Measurements from ENCODE around the gene JAM3.

JAM3 gene

DNA sequence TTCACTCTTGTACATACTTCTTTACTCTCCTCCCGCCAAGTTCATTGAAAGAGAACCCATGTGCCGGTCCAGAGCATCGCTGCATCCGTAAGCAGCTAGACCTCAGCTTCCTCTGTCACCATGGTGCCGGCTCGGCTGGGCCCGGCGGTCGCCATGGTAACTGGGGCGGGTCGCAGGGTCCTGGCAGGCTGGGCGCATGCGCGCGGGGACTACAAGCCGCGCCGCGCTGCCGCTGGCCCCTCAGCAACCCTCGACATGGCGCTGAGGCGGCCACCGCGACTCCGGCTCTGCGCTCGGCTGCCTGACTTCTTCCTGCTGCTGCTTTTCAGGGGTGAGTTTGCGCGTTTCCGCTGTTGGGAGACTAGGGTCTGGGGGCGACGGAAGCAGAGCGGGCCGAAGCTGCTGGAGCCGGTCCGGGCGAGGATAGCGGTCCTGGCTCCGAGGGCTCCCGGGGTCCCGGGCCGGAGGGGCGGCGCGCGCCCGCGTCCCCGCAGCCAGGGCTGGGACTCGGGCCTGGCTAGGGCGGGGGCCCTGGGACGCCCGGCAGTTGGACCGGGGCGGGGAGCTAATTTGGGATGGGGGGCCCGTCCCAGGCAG lies at the start of gene JAM3:
TSS of gene JAM3 (plus strand) at position 244 of the 597 bp plus-strand sequence. CDS start at position 256, 12 bp downstream.
- DNase-seq: peak; percentile 97

- no peak for DNase-seq
These were observed 49.4 kb upstream of the JAM3 start for GRCh38 chr11:134019500-134019899.

- no peak for DNase-seq
These were observed 48.3 kb upstream of the JAM3 start for GRCh38 chr11:134020598-134020997.

GRCh38 chr11:134021326-134021725 lies 47.5 kb upstream of the JAM3 start:
- DNase-seq: no peak

GRCh38 chr11:134022748-134023147 lies 46.1 kb upstream of the JAM3 start:
- DNase-seq: peak; percentile 4

- DNase-seq: no peak
These were observed 44.3 kb upstream of the JAM3 start for GRCh38 chr11:134024420-134025081.

- DNase-seq: no peak
These were observed 43.8 kb upstream of the JAM3 start for GRCh38 chr11:134025082-134025429.

- DNase-seq: peak; percentile 58
These were observed 42.1 kb upstream of the JAM3 start for GRCh38 chr11:134026655-134027343.

GRCh38 chr11:134027671-134028070 lies 41.2 kb upstream of the JAM3 start:
- DNase-seq: no peak

DNA sequence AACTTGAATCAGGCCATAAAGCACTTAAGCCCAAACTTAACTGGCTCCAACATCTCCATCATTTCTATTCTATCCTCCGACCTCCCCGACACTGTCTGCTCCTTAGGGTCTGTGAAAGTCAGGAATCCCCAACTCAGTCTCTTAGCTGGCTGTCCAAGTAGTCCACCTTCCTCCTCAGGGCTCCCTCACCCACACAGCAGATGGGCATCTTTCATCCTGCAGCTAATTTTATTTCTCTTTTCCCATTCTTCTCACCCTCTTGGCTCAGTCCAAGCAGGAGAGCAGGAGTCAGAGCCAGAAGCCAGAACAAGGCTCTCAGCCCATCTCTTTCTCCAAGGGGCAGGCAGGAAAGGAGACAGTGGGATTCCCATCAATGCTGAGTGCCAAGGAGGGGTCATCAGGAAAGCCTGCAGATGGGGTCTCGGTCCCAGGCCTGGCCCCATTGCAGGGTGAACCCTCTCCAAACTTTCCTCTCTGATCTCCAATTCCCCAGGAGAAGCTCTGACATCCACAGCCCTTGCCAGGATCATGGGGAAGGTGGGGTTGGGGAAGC lies 40.4 kb upstream of the JAM3 start:
- no peak for DNase-seq

DNA sequence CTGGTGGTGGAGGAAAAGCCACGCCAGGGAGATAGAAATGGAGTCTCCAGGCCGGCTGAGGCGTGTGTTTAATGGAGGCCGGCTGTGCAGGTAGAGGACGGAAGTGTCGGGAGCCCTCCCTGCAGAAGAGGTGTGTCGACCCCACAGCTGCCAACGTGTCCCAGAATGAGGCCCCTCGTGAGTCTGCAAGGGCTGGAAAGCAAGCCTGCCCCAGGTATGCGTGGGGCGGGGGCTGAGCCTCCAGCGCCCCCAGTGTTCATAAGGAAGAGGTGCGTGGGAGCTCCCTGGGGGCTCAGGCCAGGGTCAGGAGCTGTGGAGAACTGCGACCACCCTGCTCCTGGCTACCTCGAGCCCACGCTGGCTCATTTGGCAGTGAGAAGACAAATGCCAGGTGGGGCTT lies 38.0 kb upstream of the JAM3 start:
- no peak for DNase-seq

DNA sequence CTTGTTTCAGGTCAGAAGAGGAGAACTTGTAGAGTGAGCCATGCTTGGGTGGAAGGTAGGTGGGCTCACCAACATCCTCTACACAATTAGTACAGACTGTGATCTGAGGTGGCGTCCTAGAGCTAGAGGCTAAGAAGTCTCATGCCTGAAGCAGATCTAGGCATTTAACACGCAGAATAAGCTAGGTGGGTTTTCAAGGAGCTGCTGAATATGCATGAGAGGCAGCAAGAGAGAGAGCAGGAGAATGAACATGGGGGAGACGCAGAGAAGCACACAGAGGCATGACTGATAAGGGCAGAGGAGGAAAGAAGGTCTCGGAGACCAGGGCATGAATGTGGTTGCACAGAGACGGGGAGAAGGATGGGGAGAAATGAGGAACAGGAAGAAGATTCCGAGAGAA lies 36.8 kb upstream of the JAM3 start:
- DNase-seq: no peak

DNA sequence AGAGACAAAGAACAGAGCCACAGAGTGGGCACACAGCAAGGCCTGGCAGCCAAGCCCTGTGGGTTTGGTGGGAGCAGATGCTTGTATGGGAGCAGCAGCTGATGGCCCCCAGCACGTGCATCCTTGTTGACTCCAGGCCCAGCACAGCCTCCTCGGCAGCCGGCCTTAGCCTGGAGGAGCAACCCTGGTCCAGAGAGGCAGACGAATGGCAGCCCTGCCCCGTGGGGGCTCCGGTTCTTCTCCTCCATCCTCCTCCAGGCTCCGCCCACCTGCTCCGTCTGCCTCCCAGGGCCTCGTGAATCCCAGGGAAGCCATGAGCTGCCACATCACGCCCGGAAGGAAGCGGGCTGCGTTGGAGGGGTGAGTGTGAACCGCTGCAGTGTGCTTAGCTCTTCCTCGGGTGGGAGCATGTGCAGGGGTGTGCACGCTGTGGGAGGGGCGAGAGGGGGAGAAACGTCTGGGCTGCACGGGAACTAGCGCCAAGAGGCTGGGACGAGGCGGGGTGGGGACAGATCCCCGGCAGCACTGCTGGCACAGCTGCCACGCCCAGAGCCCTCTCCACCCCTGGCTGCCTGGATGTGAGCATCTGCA lies 36.3 kb upstream of the JAM3 start:
- no peak for DNase-seq

DNA sequence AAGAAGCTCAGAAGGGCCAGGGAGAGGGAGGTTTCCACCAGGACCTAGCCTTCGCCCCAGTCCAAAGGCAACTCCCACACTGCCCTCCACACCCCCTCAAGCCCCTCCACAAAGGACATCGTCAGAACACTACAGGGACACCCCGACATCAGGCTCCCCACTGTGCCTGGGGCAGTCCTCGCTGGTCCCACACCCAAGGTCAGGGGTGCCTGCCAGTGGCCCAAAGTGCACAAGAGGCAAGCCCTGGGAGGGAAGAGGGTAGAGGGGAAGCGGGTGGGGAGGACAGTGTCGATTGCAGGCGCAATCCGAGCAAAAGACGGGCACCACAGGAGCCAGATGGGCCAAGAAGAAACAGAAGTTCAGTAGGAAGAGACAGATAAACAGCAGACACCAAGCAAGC lies 35.6 kb upstream of the JAM3 start:
- DNase-seq: no peak

DNA sequence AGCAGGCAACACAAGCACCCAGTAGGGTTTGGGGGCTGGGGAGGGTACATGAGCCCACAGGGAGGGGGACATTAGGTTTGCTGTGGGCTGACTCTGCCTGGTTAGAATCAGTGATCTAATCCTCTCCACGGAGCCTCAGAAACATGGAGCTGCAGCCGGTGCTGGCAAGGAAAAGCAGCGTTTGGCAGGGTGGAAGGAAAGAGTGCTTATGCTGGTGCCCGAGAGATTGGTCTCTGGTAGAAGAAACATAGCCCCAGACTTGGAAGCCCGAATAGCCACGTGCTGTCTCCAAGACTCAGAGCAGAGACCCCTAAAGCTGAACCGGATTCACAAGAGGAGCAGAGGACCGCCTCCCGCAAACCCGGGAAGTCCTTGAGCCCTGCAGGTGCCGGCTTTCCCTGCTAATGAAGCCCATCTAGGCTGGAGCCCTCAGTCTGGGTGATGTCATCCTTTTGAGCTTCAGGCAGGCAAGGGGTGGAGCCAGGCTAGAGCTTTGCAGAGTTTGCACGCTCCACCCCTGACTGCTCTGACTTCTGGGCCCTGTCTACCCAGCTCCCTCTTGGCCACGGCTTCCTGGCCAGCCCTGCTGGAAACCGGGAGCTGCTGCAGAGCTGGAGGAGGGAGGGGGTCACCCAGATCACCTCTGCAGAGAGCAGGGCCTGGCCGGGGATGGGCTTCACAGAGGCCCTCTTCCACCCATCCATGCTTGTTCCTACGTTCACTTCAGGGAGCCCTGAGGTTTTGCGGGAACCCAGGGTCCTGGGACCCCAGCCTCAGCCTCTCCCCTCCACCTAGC lies 35.0 kb upstream of the JAM3 start:
- DNase-seq: peak; percentile 98

- DNase-seq: peak; percentile 81
These were observed 34.1 kb upstream of the JAM3 start for GRCh38 chr11:134034496-134035381.

DNA sequence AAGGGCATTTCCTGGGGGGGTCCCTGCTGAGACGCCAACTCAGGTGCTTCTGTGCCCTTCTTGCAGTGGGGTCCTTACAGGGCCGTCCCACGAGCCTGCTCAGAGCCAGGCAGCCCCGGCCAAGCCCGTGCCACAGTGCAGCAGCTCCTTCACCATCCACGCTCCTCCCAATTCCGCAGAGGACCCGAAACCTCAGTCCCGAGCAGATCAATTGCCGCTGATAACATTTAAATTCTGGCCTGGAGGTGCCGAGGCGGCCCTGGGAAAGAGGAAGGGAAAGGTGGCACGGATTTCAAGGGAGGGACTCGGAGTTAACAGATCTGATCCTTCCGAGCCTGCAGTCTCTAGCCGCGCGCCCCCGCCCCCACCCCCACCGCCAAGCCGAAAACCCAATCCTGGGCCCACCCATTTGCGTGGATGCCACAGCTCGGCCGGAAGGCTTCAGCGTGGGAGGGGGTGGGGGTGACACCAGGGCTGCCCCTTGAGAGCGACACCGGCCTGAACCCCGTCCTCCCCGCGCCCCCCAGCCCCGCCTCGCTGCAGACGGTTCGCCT lies 32.3 kb upstream of the JAM3 start:
- no peak for DNase-seq

DNA sequence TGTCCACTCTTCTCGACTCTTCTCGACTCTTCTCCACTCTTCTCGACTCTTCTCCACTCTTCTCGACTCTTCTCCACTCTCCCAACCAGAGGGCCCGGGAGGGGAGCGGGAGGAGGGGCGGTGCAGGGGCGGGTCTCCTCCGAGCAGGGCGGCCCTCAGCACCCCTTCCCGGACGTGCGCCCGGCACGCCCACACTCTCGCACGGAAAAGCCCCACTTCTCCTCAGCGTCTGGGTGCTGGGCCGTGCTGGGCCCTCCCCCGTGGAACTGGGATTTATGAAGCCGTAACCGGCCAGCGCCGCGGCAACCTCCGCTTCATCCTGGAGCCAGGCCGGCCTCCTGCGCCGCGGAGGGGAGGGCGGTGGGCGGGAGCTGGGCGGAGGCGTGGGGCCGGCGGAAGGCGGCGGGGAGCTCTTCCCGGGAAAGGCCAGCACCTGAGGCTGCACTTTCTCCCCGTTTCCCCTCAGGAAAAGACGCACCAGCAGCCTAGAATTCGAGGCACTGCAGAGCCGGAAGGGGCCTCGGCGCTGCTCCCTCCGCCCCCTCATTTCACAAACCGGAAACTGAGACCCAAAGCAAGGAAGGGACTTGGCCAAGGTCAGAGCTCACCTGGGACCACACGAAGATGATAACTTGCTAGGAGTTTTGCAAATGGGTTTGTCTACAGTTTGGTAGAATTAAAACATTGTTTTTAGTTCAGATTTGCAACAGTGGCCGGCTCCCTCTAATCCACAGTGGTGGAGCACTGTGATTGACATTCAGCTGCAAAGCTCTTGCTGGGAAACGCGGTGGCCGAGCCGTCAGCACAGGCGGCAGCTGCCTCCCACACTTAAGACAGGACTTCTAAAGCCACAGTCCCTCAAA lies 31.6 kb upstream of the JAM3 start:
- peak; percentile 55 for DNase-seq

DNA sequence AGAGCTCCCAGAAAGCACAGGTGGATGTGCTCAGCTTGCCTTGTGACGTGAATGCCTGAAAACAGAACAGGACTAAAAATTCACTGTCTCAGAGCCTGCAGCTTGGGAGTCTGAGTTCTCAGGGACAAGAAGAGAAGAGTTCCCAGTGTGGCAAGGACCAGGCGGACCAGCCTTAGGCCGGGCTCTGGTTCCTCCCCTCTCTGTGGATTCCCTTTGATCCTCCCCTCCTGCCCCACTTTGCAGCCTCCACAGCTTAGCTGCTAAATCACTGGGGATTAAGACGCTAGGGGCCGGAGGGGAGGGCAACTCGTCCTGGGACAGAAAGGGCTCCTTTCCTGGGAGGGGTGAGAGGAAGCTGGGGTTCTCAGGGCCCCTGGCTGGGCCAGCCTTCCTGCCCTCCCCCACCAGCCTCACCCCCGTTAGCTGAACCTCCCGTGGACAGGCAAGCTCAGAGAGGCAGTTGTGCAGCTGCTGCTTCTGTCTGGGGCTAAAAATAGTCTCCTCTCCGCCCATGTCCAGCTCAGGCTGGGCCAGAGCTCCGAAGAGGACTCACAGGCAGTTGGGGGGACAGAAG lies 29.9 kb upstream of the JAM3 start:
- no peak for DNase-seq
